Naive thymus-derived CD8-positive, alpha-beta T cell (primary cell): ENCODE data around the gene CD33. TPM values are rescaled to one million over a fixed set of nuclear protein-coding genes. Genes with fewer than 3 reads are reported as not detected.

ENCODE experiments used
- ATAC-seq, 2 donors: fragments of 150-1000 bp; cut with Tn5 transposase in 1 of 2; sonication (Bioruptor Pico), chemical (Tn5 transposase) in 1 of 2; 1 replicate in 1 of 2; 2 replicates in 1 of 2; pipeline ENCODE4 v1.10.0; 2021; ENCODE audit warnings: mild to moderate bottlenecking in 2 of 2, moderate library complexity in 2 of 2
- POLR2A ChIA-PET: fragments of 350-600 bp; sonication (Branson Sonifier 250); formaldehyde crosslinking; loops from one replicate; lab custom pipeline; 2021; ENCODE audit warnings: antibody characterized with exemption; lab: Charles Lee
- DNase-seq, 10 donors: peaks; one replicate each; pipeline versions ENCODE4 v3.0.0 to v3.0.0-alpha.2; 2020 to 2022
- H3K27ac Mint-ChIP-seq, 10 donors: one replicate each; pipeline ENCODE4 v1.8.0; 2020 to 2022; ENCODE audit warnings: mild to moderate bottlenecking in 10 of 10, mixed read lengths in 10 of 10, moderate library complexity in 4 of 10, inconsistent platforms in 1 of 10
- H3K27me3 Mint-ChIP-seq, 5 donors: one replicate each; pipeline ENCODE4 v1.8.0; 2021 to 2022; ENCODE audit warnings: mixed read lengths in 5 of 5
- H3K36me3 Mint-ChIP-seq, 3 donors: one replicate each; pipeline ENCODE4 v1.8.0; 2020 to 2022; ENCODE audit warnings: mixed read lengths in 3 of 3, mild to moderate bottlenecking in 2 of 3, inconsistent platforms in 1 of 3
- H3K4me1 Mint-ChIP-seq, 4 donors: one replicate each; pipeline ENCODE4 v1.8.0; 2021 to 2022; ENCODE audit warnings: mixed read lengths in 4 of 4
- H3K4me3 Mint-ChIP-seq, 10 donors: one replicate each; pipeline ENCODE4 v1.8.0; 2020 to 2022; ENCODE audit warnings: mild to moderate bottlenecking in 10 of 10, mixed read lengths in 10 of 10, moderate library complexity in 6 of 10, inconsistent platforms in 1 of 10
- H3K9me3 Mint-ChIP-seq, 9 donors: one replicate each; pipeline ENCODE4 v1.8.0; 2020 to 2022; ENCODE audit warnings: mixed read lengths in 9 of 9, mild to moderate bottlenecking in 3 of 9, inconsistent platforms in 1 of 9, moderate library complexity in 1 of 9
- polyA plus RNA-seq, 3 donors: library from polyadenylated mRNA; unstranded; fragments of 300-500 nt; fragmentation: Illumina TruSeq; gene quantifications; one replicate each; pipeline ENCODE4 v1.2.3, GENCODE V29; 2021
- total RNA-seq, 8 experiments: library from RNA in 2 of 8; stranded (reverse) in 2 of 8; gene quantifications; one replicate each; pipeline ENCODE4 v1.2.3 and lab custom pipeline; 2021 to 2026

Gene CD33
- total and polyA plus RNA-seq, 5 experiments from 2014 or later = 0.16 to 0.73 TPM; not detected in 3

DNA sequence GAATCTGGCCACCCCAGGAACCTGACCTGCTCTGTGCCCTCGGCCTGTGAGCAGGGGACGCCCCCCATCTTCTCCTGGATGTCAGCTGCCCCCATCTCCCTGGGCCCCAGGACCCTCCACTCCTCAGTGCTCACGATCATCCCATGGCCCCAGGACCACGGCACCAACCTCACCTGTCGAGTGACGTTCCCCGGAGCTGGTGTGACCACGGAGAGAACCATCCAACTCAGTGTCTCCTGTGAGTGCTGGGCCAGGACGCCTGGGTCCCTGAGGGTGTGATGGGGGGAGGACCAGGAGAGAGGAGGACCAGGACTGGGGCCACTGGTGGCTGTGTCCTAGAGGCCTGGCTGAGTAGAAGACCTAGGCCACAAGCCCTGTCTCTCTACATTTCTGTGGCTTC lies 13.0 kb upstream of the CD33 start:
- POLR2A ChIA-PET = no interaction called here

DNA sequence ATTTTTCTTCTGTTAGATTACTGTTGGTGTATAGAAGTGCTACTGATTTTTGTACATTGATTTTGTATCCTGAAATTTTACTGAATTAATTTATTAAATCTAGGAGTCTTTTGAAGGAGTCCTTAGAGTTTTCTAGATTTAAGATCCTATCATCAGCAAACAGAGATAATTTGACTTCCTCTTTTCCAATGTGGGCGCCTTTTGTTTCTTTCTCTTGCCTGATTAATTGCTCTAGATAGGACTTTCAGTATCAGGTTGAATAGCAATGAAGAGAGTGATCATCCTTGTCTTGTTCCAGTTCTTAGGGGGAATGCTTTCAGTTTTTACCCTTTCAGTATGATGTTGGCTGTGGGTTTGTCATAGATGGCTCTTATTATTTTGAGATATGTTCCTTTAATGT lies 5.6 kb upstream of the CD33 start:
- DNase-seq (no peak), ATAC-seq (no peak)
- Mint-ChIP-seq H3K4me1 (peaks cover 0 to 2% (median 0%) of the 10 kb centered on the region in 4 donors), H3K9me3 (peaks cover 0 to 3% (median 0%) of the 10 kb centered on the region in 9 donors), H3K36me3 (peaks cover 0 to 7% (median 0%) of the 10 kb centered on the region in 3 donors), H3K4me3 (no peak overlapping the region), H3K27ac (no peak overlapping the region), H3K27me3 (peaks cover 7 to 45% (median 33%) of the 10 kb centered on the region in 5 donors)
- POLR2A ChIA-PET = no interaction called here

More for the DNA sequence above, 13.0 kb upstream of the CD33 start:
- no peak for DNase-seq
- Mint-ChIP-seq H3K4me1 (peaks cover 0 to 2% (median 0%) of the 10 kb centered on the region in 4 donors), H3K4me3 (no peak overlapping the region), H3K27me3 (peaks cover 9 to 39% (median 19%) of the 10 kb centered on the region in 5 donors), H3K9me3 (peaks cover 0 to 1% (median 0%) of the 10 kb centered on the region in 9 donors), H3K27ac (no peak overlapping the region), H3K36me3 (peaks cover 0 to 4% (median 0%) of the 10 kb centered on the region in 3 donors)
- ATAC-seq = no peak

DNA sequence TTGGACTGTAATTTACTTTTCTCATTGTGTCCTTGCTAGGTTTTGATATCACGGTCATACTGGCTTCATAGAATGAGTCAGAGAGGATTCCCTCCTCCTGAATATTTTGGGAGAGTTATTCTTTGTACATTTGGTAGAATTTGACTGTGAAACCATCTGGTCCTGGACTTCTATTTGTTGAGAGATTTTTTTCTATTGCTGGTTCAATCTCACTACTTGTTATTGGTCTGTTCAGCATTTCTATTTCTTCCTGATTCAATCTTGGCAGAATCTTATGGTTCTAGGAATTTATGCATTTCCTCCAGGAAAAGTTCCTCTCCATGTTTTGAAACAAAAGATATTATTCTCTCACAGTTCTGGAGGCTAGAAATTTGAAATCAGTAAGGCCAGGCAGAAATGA lies 4.9 kb upstream of the CD33 start:
- H3K27ac Mint-ChIP-seq = no peak overlapping the region

DNA sequence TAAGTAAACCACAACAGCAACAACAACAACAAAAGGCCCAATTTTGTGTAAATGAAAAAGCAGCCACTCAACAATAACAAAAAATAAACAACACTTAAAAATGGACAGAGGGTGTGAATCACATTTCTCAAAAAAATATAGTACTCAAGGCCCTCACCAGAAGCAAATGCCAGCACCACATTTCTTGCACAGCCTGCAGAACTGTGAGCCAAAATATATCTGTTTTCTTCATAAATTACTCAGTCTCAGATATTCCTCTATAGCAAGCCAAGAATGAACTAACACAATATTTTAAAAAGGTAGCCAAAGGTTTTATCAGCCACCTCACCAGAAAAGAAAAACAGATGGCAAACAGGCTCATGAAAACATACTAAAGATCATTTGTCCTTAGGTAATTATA lies 3.9 kb upstream of the CD33 start:
- H3K4me3 Mint-ChIP-seq = no peak overlapping the region
- H3K9me3 Mint-ChIP-seq = peaks cover 0 to 3% (median 0%) of the 10 kb centered on the region in 9 donors
- H3K27ac Mint-ChIP-seq = no peak overlapping the region
- no peak for ATAC-seq
- H3K4me1 Mint-ChIP-seq = peaks cover 0 to 2% (median 0%) of the 10 kb centered on the region in 4 donors
- POLR2A ChIA-PET = no interaction called here
- H3K27me3 Mint-ChIP-seq = peaks cover 11 to 56% (median 36%) of the 10 kb centered on the region in 5 donors
- peaks cover 0 to 7% (median 0%) of the 10 kb centered on the region in 3 donors for H3K36me3 Mint-ChIP-seq
- DNase-seq = no peak

More for the DNA sequence above, 4.9 kb upstream of the CD33 start:
- ATAC-seq (no peak), DNase-seq (no peak)
- Mint-ChIP-seq H3K27me3 (peaks cover 7 to 48% (median 34%) of the 10 kb centered on the region in 5 donors), H3K9me3 (peaks cover 0 to 3% (median 0%) of the 10 kb centered on the region in 9 donors), H3K4me1 (peaks cover 0 to 2% (median 0%) of the 10 kb centered on the region in 4 donors), H3K36me3 (peaks cover 0 to 7% (median 0%) of the 10 kb centered on the region in 3 donors), H3K4me3 (no peak overlapping the region)
- POLR2A ChIA-PET = no interaction called here

DNA sequence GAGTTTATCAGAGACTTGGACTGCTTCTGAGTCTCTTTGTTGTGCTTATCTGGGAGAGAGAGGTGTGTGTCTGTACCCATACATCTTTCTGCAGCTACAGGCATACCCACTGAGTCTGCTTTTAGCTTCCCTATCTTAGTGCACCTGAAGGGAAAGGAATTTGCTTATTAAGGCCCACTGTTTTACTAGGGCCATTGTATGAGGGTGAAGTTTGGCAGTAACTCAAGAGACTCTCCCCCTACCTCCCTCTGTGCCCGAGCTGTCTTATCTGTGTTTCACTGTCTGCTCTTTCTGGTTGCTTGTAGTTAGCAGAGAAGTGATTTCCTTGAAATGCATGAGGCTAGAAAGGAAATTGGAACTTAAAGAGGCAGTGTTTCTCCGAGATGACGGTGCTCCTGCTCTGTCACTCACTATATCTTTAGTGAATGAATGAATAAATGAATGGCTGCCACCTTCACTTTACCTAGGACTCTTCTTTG lies 678 bp upstream of the CD33 start:
- DNase-seq = no peak
- H3K4me3 Mint-ChIP-seq = no peak overlapping the region
- H3K4me1 Mint-ChIP-seq = no peaks in the 10 kb centered on the region
- no peaks in the 10 kb centered on the region for H3K9me3 Mint-ChIP-seq
- ATAC-seq = no peak
- POLR2A ChIA-PET = no interaction called here
- no peak overlapping the region for H3K27ac Mint-ChIP-seq
- peaks cover 18 to 66% (median 41%) of the 10 kb centered on the region in 5 donors for H3K27me3 Mint-ChIP-seq
- H3K36me3 Mint-ChIP-seq = no peaks in the 10 kb centered on the region

DNA sequence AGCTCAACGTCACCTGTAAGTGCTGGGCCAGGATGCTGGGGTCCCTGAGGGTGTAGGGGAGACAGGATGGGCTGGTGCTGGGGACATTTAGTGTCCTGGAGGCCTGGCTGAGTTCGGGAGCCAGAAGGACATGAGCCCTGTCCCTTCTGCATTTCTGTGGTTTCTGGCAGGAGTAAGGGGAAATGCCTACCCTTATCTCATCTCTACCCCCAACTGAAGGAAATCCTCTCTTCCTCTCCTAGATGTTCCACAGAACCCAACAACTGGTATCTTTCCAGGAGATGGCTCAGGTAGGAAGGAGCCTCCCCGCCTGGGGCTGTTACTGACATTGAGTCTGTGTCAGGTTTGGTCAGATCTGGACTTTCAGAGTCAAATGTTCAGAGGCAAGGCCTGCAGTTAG lies 1.2 kb downstream of the CD33 start:
- Mint-ChIP-seq H3K4me1 (no peaks in the 10 kb centered on the region), H3K27me3 (peaks cover 15 to 73% (median 38%) of the 10 kb centered on the region in 5 donors), H3K4me3 (no peak overlapping the region), H3K36me3 (no peaks in the 10 kb centered on the region), H3K9me3 (no peaks in the 10 kb centered on the region), H3K27ac (no peak overlapping the region)
- DNase-seq (no peak), ATAC-seq (no peak)
- POLR2A ChIA-PET = no interaction called here

DNA sequence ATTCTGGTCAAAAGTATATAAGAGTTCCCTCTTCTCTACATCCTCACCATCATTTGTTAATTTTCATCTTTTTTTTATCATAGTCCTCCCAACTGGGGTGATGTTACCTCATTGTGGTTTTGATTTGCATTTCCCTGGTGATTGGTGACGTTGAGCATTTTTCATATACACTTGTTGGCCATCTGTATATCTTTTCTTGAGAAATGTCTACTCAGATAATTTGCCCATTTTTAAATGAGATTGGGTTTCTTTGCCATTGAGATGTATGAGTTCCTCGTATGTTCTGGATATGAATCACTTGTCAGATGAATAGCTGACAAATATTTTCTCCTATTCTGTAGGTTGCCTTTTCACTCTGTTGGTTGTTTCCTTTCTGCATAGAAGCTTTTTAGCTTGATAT lies 2.4 kb downstream of the CD33 start:
- no peak overlapping the region for H3K4me3 Mint-ChIP-seq
- H3K27me3 Mint-ChIP-seq = peaks cover 19 to 85% (median 42%) of the 10 kb centered on the region in 5 donors
- DNase-seq = no peak
- H3K27ac Mint-ChIP-seq = no peak overlapping the region
- ATAC-seq = no peak
- peaks cover 0 to 3% (median 0%) of the 10 kb centered on the region in 9 donors for H3K9me3 Mint-ChIP-seq
- POLR2A ChIA-PET = no interaction called here
- no peaks in the 10 kb centered on the region for H3K4me1 Mint-ChIP-seq
- peaks cover 0 to 3% (median 3%) of the 10 kb centered on the region in 3 donors for H3K36me3 Mint-ChIP-seq

DNA sequence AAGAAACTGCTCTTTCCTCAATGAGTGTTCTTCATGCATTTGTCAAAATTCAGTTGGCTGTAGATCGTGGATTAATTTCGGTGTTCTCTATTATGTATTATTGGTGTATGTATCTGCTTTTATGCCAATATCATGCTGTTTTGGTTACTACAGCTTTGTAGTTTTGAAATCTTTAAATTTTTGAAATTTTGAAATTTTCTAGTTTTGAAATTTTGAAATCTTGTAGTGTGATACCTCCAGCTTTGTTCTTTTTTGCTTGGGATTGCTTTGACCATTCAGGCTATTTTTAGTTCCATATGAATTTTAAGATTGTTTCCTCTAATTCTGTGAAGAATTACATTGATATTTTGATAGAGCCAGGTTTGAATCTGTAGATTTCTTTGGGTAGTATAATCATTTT lies 3.1 kb downstream of the CD33 start:
- H3K27me3 Mint-ChIP-seq = peaks cover 21 to 91% (median 41%) of the 10 kb centered on the region in 5 donors
- ATAC-seq = no peak
- peaks cover 0 to 8% (median 4%) of the 10 kb centered on the region in 3 donors for H3K36me3 Mint-ChIP-seq
- POLR2A ChIA-PET = no interaction called here
- peaks cover 0 to 8% (median 0%) of the 10 kb centered on the region in 9 donors for H3K9me3 Mint-ChIP-seq
- no peak overlapping the region for H3K4me3 Mint-ChIP-seq
- H3K4me1 Mint-ChIP-seq = no peaks in the 10 kb centered on the region
- H3K27ac Mint-ChIP-seq = no peak overlapping the region
- DNase-seq = no peak

DNA sequence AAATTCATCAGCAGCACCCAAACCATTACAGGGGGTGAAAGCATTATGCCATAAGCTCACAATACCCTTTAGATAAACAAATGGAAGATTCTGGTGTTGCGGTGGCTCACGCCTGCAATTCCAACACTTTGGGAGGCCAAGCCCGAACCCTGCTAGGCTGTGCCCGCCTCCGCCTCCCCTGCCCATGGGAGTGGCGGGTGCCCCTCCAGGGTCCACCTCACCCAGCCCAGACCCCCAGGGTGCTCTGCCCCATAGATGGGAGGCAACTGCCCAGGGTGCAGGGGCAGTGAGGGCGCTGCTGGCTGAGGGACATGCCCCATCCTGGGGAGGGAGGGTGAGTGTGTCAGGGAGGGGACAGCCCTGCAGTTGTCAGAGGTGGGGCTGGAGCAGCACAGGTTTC lies 16.0 kb downstream of the CD33 start:
- POLR2A ChIA-PET = no interaction called here
- Mint-ChIP-seq H3K9me3 (peaks cover 0 to 3% (median 0%) of the 10 kb centered on the region in 9 donors), H3K4me3 (no peak overlapping the region), H3K27me3 (peaks cover 9 to 30% (median 12%) of the 10 kb centered on the region in 5 donors), H3K27ac (no peak overlapping the region), H3K36me3 (peaks cover 0 to 7% (median 0%) of the 10 kb centered on the region in 3 donors), H3K4me1 (peaks cover 3 to 12% (median 7%) of the 10 kb centered on the region in 4 donors)
- DNase-seq (no peak), ATAC-seq (no peak)

DNA sequence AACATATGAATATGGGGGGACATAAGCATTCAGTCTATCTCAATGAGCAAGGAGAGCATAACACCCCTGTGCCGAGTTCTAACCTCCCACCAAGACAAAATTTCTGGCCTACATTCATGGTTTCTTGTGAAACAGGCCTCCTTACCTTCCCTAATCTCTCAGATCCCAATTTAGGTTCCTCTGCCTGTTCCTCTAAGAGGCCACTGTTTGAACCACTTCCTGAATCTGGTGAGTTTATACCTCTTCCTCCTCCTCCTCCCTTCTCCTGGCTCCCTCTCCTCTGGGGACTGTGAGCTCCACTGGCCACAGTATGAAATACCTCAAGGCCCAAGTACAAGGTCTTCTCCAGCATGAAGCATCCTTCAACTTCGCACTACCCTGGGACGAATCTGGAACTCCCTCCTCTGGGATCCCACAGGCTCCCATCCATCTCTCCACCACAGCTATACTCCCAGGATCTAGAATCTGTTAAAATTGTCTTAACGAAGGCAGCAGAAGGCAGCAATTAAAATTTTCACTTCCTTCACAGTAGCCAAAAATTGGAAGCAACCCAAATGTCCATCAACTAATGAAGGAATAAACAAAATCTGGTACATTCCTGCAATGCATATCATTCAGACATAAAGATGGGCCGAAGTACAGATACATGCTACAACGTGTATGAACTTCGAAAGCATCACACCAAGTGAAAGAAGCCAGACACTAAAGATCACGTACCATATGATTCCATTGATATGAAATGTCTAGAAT lies 18.2 kb downstream of the CD33 start:
- no peak for ATAC-seq
- Mint-ChIP-seq H3K4me1 (peaks cover 3 to 18% (median 11%) of the 10 kb centered on the region in 4 donors), H3K36me3 (peaks cover 0 to 7% (median 0%) of the 10 kb centered on the region in 3 donors), H3K9me3 (peaks cover 0 to 3% (median 0%) of the 10 kb centered on the region in 9 donors), H3K4me3 (no peak overlapping the region), H3K27me3 (peaks cover 9 to 30% (median 12%) of the 10 kb centered on the region in 5 donors), H3K27ac (peak overlapping the region in 1 of 10 donors; percentile 13)
- POLR2A ChIA-PET = no interaction called here
- DNase-seq = no peak

DNA sequence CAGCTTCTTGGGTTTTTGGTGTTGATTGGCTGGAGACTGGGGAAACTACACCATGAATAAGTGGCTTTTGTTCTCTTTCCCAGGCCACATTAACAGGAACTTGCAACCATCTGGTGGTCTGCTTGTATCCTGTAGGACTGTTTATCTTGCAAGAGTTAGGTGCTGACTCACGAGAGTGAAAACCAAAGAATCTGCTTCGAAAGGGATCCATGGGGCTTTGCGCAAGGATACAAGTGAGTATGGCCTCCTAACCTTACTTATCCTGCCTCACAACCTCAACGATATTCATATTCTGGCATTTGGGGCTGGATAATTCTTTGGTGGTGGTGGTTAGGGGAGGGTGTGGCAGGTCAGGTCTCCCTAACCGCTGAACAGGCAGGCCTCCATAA lies 21.3 kb downstream of the CD33 start:
- no peak overlapping the region for H3K27ac Mint-ChIP-seq
- H3K27me3 Mint-ChIP-seq = peaks cover 6 to 17% (median 12%) of the 10 kb centered on the region in 5 donors
- DNase-seq (no peak), ATAC-seq (no peak)
- H3K36me3 Mint-ChIP-seq = peaks cover 0 to 7% (median 0%) of the 10 kb centered on the region in 3 donors
- H3K9me3 Mint-ChIP-seq = peaks cover 0 to 3% (median 0%) of the 10 kb centered on the region in 9 donors
- POLR2A ChIA-PET = no interaction called here
- peaks cover 3 to 18% (median 11%) of the 10 kb centered on the region in 4 donors for H3K4me1 Mint-ChIP-seq
- no peak overlapping the region for H3K4me3 Mint-ChIP-seq

DNA sequence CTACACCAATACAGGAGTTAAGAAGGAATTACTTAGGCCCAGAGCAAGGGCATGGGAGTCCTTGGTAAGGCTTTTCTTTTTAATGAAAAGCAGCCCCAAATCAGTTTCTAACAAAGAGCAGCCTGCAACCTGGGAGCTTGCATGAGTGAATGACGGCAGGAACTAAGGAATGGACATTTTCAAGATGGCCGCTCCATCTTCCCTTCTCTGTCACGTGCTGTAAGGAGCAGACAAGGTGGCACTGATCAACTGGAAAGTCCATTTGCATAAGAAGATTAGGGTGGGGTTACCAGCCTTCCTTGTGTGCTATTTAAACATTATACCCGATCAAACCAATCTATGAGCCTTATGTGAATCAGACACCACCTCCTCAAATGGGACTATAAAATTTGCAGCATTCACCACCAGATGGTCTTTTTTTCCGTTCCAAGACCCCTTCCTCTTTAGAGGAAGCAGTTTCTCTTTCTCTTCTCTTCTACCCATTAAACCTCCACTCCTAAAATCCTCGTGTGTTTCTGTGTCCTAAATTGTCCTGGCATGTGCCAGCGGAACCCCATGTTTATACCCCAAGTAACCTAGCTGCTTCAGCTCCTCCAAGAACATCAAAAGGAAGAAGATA lies 23.2 kb downstream of the CD33 start:
- no peak for DNase-seq
- Mint-ChIP-seq H3K27ac (no peak overlapping the region), H3K36me3 (no peaks in the 10 kb centered on the region), H3K4me3 (no peak overlapping the region), H3K27me3 (peaks cover 3 to 15% (median 6%) of the 10 kb centered on the region in 5 donors), H3K4me1 (peaks cover 3 to 16% (median 11%) of the 10 kb centered on the region in 4 donors), H3K9me3 (peaks cover 0 to 2% (median 0%) of the 10 kb centered on the region in 9 donors)
- POLR2A ChIA-PET = no interaction called here
- no peak for ATAC-seq
